Jurkat, Clone E6-1 (cell line): ENCODE measurements around the gene AEBP2.
"Not testable (repeated sequence)": the region's sequence is repeated elsewhere in the genome, so short reads cannot be mapped to it uniquely, and the experiment has no call there.

Source experiments
- DNase-seq: peaks from one replicate; pipeline ENCODE4 v3.0.0-alpha.2; 2011; ENCODE audit warnings: low read depth, low spot score
- H3K4me3 ChIP-seq: 2 replicates; pipeline ENCODE4 v1.5.1; 2011; ENCODE audit warnings: mild to moderate bottlenecking, low read length, control low read depth, moderate library complexity

Gene AEBP2

GRCh38 chr12:19544353-19544752 is 105.1 kb downstream of the AEBP2 start:
- no peak overlapping the region for H3K4me3 ChIP-seq
- DNase-seq = no peak

- no peak overlapping the region for H3K4me3 ChIP-seq
- no peak for DNase-seq
These were observed 106.0 kb downstream of the AEBP2 start for GRCh38 chr12:19545301-19545700.

GRCh38 chr12:19546027-19546426 is 106.7 kb downstream of the AEBP2 start:
- DNase-seq = no peak

GRCh38 chr12:19546611-19547162 is 107.4 kb downstream of the AEBP2 start:
- DNase-seq = no peak
- H3K4me3 ChIP-seq = no peak overlapping the region

More at GRCh38 chr12:19546027-19546426, 106.7 kb downstream of the AEBP2 start:
- H3K4me3 ChIP-seq = no peak overlapping the region

- no peak for DNase-seq
- no peak overlapping the region for H3K4me3 ChIP-seq
These were observed 108.0 kb downstream of the AEBP2 start for GRCh38 chr12:19547271-19547671.

GRCh38 chr12:19548834-19549233 is 109.5 kb downstream of the AEBP2 start:
- H3K4me3 ChIP-seq = no peak overlapping the region
- no peak for DNase-seq

GRCh38 chr12:19550626-19551025 is 111.3 kb downstream of the AEBP2 start:
- H3K4me3 ChIP-seq = no peak overlapping the region
- no peak for DNase-seq

GRCh38 chr12:19552441-19553097 is 113.3 kb downstream of the AEBP2 start:
- not testable (repeated sequence) for H3K4me3 ChIP-seq, DNase-seq

- H3K4me3 ChIP-seq = no peak overlapping the region
- DNase-seq = no peak
These were observed 113.9 kb downstream of the AEBP2 start for GRCh38 chr12:19553175-19553574.

- DNase-seq = no peak
- H3K4me3 ChIP-seq = no peak overlapping the region
These were observed 122.2 kb downstream of the AEBP2 start for GRCh38 chr12:19561411-19561961.
